WTC11 (cell line): ENCODE results near the gene COL27A1.

Experiments
- CREB1 ChIP-seq: sonication (generic); formaldehyde crosslinking; IDR thresholded peaks from 2 replicates; pipeline ENCODE4 v1.8.0; 2023; ENCODE audit warnings: mild to moderate bottlenecking, missing genetic modification reagents
- CTCF ChIP-seq: fragments of 200-600 bp; IDR thresholded peaks from 2 replicates; pipeline ENCODE4 v1.8.0; 2022; ENCODE audit warnings: antibody characterized with exemption
- ESRRA ChIP-seq: sonication (generic); formaldehyde crosslinking; IDR thresholded peaks from 2 replicates; pipeline ENCODE4 v1.8.1; 2022; ENCODE audit warnings: mild to moderate bottlenecking, missing genetic modification reagents, borderline replicate concordance
- NR3C1 ChIP-seq: sonication (generic); formaldehyde crosslinking; conservative IDR thresholded peaks from 2 replicates; pipeline ENCODE4 v1.8.1; 2023; ENCODE audit warnings: low read depth, mild to moderate bottlenecking, missing genetic modification reagents
- ZNF138 ChIP-seq: sonication (generic); formaldehyde crosslinking; conservative IDR thresholded peaks from 2 replicates; pipeline ENCODE4 v1.8.1; 2022; ENCODE audit warnings: mild to moderate bottlenecking, moderate library complexity, missing genetic modification reagents
- TF ChIP-seq, protein P1 (sequence below): sonication (generic); formaldehyde crosslinking; IDR thresholded peaks from 2 replicates; pipeline ENCODE4 v1.8.1; 2022; ENCODE audit warnings: low read depth, mild to moderate bottlenecking, moderate library complexity, missing genetic modification reagents, borderline replicate concordance

DNA sequence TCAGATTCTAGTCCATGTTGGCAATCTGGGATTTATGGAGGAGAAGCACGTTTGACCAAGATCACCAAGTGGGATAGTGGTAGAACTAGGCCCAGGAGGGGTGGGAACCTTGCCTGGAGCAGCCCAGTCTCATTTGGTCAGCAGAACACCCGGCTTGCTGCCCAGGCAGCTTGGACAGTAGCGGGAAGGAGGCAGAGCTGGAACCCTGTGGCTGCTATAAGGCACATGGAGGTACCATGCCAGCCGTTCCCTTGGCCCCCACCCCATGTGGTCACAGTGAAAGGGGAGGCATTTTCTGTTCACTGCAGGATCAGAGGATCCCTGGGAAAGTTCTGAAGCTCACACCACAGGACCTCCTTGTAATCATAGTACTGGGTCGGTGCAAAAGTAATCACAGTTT, 92.2 kb downstream of the COL27A1 start:
- TF ChIP-seq ESRRA (CRISPR knock-in tag) (no peak), CTCF (no peak), CREB1 (CRISPR knock-in tag) (no peak), NR3C1 (CRISPR knock-in tag) (no peak), ZNF138 (no peak)
- TF ChIP-seq, protein P1, sequence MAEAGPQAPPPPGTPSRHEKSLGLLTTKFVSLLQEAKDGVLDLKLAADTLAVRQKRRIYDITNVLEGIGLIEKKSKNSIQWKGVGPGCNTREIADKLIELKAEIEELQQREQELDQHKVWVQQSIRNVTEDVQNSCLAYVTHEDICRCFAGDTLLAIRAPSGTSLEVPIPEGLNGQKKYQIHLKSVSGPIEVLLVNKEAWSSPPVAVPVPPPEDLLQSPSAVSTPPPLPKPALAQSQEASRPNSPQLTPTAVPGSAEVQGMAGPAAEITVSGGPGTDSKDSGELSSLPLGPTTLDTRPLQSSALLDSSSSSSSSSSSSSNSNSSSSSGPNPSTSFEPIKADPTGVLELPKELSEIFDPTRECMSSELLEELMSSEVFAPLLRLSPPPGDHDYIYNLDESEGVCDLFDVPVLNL (CRISPR knock-in tag): no peak
